PFSK-1 (cell line): ENCODE data around the gene ABCC8.

Experiments used
- FOXP2 ChIP-seq: optimal IDR thresholded peaks from 2 replicates; pipeline ENCODE3; 2011; ENCODE audit warnings: borderline replicate concordance, control low read depth, inconsistent platforms; ENCODE audit not compliant: insufficient read depth; ENCODE audit errors: extremely low read length, extremely low read depth
- POLR2AphosphoS5 ChIP-seq: IDR thresholded peaks from 2 replicates; pipeline ENCODE4 v1.6.1; 2012; ENCODE audit warnings: low read depth, mild to moderate bottlenecking, control low read depth, low read length, moderate library complexity
- SIN3A ChIP-seq: IDR thresholded peaks from 2 replicates; pipeline ENCODE4 v1.6.1; 2012; ENCODE audit warnings: mild to moderate bottlenecking, low read length, moderate library complexity, borderline replicate concordance; ENCODE audit not compliant: insufficient read depth
- TAF1 ChIP-seq: IDR thresholded peaks from 2 replicates; pipeline ENCODE4 v1.6.1; 2012; ENCODE audit warnings: low read length, control low read depth, borderline replicate concordance; ENCODE audit not compliant: insufficient read depth
- TF ChIP-seq, protein P1 (sequence below), 2 experiments: IDR thresholded peaks; 2 replicates each; pipeline versions ENCODE4 v1.6.1 to v1.8.0; 2011 to 2012; ENCODE audit warnings: low read depth in 2 of 2, low read length in 2 of 2, control low read depth in 1 of 2, inconsistent platforms in 1 of 2, mild to moderate bottlenecking in 1 of 2, moderate library complexity in 1 of 2; ENCODE audit not compliant: insufficient read depth in 1 of 2

Gene ABCC8

DNA sequence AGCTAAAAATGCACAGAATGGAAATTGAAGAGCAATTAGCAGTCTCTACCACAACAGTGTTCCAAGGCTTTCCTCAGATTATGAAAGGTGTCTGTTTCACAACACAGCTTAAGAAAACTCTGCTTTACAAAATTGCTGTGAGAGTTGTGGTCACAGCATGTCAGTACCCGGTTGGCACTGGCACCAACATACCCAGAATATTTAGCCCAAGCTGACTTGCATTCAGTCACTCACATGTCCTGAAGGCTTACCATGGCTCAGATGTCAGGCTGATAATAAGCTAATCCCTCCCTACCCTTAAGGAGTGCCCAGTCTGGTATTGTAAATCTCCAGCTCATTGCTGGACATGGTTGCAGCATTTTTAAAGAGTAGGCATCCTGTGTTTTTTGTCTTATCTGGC, 110.2 kb downstream of the ABCC8 start:
- TF ChIP-seq TAF1 (no peak), FOXP2 (no peak)

DNA sequence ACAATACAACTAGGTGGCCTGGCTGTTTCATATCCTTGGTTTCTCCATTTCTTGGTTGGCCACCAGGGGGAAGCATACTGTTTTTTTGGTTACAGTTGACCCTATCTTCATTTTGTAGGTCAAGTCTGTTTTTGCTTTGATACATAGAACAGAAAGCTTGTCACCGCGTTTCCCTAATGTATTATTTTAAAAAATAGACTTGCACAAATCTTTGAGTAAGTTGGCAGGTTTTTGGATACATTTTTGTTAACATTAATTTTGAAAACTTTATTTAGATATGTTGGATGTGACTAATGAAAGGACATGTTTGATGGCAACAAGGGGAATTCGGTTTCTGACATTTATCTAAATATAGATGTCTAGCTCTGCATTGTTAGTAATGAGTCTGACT, 122.0 kb downstream of the ABCC8 start:
- TF ChIP-seq FOXP2, result no peak

DNA sequence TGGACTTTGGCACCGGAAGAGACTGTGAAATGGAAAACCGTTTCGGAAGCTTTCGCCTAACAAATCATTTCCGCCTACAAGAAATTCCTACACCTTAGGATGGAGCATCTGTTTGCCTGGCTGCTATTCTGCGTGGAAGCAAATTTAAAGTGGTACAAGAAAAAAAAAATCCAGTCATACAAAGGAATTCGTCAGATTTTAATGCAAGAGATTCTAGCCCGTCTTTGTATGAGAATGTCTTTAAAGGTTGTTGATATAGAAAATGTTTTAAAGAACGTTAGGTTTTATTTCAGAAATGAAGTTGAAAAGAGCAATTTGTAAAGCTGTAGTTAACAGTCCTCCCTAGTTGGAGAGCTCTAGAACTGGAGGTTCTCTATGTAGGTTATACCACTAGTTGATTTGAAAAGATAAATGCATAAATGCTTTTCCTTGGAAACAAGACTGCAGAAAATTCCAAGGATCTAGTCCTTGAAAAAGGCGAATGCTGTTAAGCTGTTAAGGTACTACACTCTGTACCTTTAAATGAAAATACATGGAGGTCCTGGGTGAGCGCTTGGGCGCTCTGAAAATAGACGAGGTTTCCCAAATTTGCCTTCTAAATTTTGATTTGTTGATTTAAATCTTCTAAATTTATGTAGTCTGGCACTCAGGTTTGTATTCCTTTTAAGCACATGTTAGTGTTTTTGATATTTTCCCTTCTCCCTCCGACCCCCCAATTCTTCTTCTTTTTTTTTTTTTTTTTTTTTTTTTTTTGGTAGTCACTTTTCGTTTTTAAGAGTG, 122.6 kb downstream of the ABCC8 start:
- TF ChIP-seq, protein P1, sequence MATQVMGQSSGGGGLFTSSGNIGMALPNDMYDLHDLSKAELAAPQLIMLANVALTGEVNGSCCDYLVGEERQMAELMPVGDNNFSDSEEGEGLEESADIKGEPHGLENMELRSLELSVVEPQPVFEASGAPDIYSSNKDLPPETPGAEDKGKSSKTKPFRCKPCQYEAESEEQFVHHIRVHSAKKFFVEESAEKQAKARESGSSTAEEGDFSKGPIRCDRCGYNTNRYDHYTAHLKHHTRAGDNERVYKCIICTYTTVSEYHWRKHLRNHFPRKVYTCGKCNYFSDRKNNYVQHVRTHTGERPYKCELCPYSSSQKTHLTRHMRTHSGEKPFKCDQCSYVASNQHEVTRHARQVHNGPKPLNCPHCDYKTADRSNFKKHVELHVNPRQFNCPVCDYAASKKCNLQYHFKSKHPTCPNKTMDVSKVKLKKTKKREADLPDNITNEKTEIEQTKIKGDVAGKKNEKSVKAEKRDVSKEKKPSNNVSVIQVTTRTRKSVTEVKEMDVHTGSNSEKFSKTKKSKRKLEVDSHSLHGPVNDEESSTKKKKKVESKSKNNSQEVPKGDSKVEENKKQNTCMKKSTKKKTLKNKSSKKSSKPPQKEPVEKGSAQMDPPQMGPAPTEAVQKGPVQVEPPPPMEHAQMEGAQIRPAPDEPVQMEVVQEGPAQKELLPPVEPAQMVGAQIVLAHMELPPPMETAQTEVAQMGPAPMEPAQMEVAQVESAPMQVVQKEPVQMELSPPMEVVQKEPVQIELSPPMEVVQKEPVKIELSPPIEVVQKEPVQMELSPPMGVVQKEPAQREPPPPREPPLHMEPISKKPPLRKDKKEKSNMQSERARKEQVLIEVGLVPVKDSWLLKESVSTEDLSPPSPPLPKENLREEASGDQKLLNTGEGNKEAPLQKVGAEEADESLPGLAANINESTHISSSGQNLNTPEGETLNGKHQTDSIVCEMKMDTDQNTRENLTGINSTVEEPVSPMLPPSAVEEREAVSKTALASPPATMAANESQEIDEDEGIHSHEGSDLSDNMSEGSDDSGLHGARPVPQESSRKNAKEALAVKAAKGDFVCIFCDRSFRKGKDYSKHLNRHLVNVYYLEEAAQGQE (IDR thresholded peaks at IDR 0.05; ENCODE audit: insufficient read depth in 1 of 2, low read depth in 2 of 2, low read length in 2 of 2), result no peak
- TF ChIP-seq FOXP2, result no peak
- no peak for TF ChIP-seq POLR2AphosphoS5
- no peak for TF ChIP-seq SIN3A
- no peak for TF ChIP-seq TAF1

DNA sequence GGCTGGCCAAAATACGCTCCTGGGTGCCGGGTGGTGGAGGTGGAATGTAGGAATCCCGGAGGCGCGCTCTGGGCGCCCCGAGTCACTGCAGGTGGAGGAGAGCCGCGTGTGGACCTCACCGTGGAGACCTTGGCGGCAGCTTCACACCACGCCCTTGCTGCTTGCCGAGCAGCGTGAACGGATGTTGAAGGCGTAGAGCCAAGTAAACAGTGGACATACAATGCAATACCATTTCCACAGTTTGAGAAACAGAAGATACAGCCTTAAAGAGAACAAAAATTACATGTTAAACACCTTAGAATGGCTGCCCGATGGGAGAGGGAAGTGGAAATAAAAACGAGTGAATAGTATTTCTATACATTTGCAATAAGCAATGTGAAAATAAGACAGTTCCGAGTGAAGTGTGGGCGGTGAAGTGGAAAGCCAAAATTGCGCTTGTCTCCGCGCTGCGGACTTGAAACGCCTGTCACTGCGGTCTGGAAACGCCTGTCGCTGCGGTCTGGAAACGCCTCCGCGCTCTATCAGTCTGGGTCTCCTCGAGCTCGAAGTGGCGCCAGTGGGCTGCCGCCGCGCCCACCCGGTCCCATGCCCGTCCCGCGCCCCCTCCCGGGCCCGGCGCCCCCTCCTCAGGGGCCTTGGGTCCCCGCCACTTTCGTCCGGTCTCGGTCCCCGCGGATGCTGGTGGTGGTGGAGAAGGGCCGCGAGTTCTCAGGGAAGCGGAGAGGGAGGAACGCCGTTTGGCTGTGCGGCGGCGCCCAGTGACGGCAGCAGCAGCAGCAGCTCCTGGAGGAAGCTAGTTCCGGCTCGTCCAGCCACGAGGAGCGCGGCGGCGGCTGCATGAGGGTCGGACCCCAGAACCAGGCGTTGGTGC, 123.5 kb downstream of the ABCC8 start:
- TF ChIP-seq, protein P1 (IDR thresholded peaks at IDR 0.05; ENCODE audit: insufficient read depth in 1 of 2, low read depth in 2 of 2, low read length in 2 of 2), result no peak
- TF ChIP-seq TAF1, result peak; percentile 24; the same call in 1 of the 2 replicates
- TF ChIP-seq SIN3A, result 0 out of 2 replicates have a peak, but pooled peaks have one; percentile 17
- TF ChIP-seq FOXP2, result peak; percentile 76

DNA sequence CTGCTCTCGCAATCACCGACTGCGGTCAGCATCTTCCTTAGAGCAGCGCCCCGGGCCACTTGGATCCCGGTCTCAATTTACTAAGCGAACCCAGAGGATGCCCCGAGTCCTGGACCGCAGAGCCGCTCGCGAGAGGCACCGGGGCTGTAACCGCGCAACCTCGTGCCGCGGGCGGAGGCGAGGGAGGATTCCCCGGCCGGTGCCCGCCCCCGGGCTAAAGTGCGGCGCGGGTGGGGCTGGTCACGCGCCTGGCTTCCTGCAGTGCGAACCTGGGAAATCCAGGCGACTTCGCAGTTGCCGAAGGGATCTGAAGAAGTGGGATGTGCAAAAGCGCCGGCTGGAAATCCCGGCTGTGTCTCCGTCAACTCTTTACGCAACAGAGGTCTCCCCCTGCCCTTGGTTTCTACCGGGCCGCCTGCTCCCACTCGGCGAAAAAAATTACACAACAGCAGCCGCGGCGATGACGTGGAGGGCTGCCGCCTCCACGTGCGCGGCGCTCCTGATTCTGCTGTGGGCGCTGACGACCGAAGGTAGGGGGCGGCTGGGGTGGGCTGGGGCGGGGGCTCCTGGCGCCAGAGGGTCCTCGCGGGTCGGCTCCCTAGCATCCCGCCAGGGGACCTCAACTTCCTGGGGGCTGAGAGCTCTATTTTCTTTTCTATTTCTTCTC, 125.0 kb downstream of the ABCC8 start, which contains the start of gene NCR3LG1:
TSS of gene NCR3LG1 (plus strand) at position 291 of the 667 bp plus-strand sequence. CDS start at position 461, 170 bp downstream.
- TF ChIP-seq SIN3A, result no peak
- TF ChIP-seq FOXP2, result no peak
- TF ChIP-seq, protein P1 (IDR thresholded peaks at IDR 0.05; ENCODE audit: insufficient read depth in 1 of 2, low read depth in 2 of 2, low read length in 2 of 2), result no peak
- no peak for TF ChIP-seq POLR2AphosphoS5
- TF ChIP-seq TAF1, result no peak
